DND-41 (cell line): ENCODE measurements around the gene TRH.

Source experiments
- ATAC-seq: fragments of 200-7000 bp; cut with Tn5 transposase; 3 replicates; pipeline ENCODE4 v1.9.1; 2021; ENCODE audit warnings: low read depth; ENCODE audit not compliant: insufficient read depth
- DNase-seq: peaks from one replicate; pipeline ENCODE4 v3.0.0-alpha.2; 2020
- H2AFZ ChIP-seq: 2 replicates; pipeline ENCODE4 v1.6.0; 2012; ENCODE audit warnings: low read depth, low read length
- H3K27ac ChIP-seq: 2 replicates; pipeline ENCODE4 v1.5.1; 2012; ENCODE audit warnings: low read length, inconsistent platforms
- H3K27me3 ChIP-seq: fragments of 200-600 bp; sonication (generic); 2 replicates; pipeline ENCODE4 v1.6.0; 2012; ENCODE audit warnings: low read length, mild to moderate bottlenecking, inconsistent platforms; ENCODE audit not compliant: insufficient read depth, poor library complexity
- H3K36me3 ChIP-seq: 2 replicates; pipeline ENCODE4 v1.5.1; 2012; ENCODE audit warnings: low read length, inconsistent platforms; ENCODE audit not compliant: insufficient read depth
- H3K4me1 ChIP-seq: 2 replicates; pipeline ENCODE4 v1.5.1; 2012; ENCODE audit warnings: mild to moderate bottlenecking, low read length; ENCODE audit not compliant: insufficient read depth
- H3K4me2 ChIP-seq: 2 replicates; pipeline ENCODE4 v1.6.0; 2012; ENCODE audit warnings: mild to moderate bottlenecking, moderate library complexity, low read length, inconsistent platforms; ENCODE audit not compliant: insufficient read depth
- H3K4me3 ChIP-seq, 2 experiments: fragments of 200-600 bp in 1 of 2; shearing (Covaris generic) in 1 of 2; 2 replicates each; pipeline ENCODE4 v1.5.1; 2012 to 2016; ENCODE audit warnings: inconsistent platforms in 2 of 2, low read length in 2 of 2, mild to moderate bottlenecking in 2 of 2, low read depth in 1 of 2, moderate library complexity in 1 of 2
- H3K79me2 ChIP-seq: 2 replicates; pipeline ENCODE4 v1.6.0; 2012; ENCODE audit warnings: low read length, inconsistent platforms; ENCODE audit not compliant: insufficient read depth
- H3K9ac ChIP-seq: 2 replicates; pipeline ENCODE4 v1.6.0; 2012; ENCODE audit warnings: low read depth, mild to moderate bottlenecking, inconsistent platforms, low read length, moderate library complexity
- H3K9me3 ChIP-seq: 2 replicates; pipeline ENCODE4 v1.5.1; 2012; ENCODE audit warnings: low read length, moderate library complexity, mild to moderate bottlenecking, inconsistent platforms; ENCODE audit not compliant: insufficient read depth, severe bottlenecking
- H4K20me1 ChIP-seq: 2 replicates; pipeline ENCODE4 v1.6.0; 2012; ENCODE audit warnings: low read length; ENCODE audit not compliant: insufficient read depth
- CTCF ChIP-seq: IDR thresholded peaks from 2 replicates; pipeline ENCODE4 v1.5.1; 2012; ENCODE audit warnings: borderline replicate concordance, low read length, moderate library complexity, mild to moderate bottlenecking; ENCODE audit not compliant: poor library complexity, severe bottlenecking; ENCODE audit errors: extremely low read depth
- EZH2 ChIP-seq: IDR thresholded peaks from 3 replicates; pipeline ENCODE4 v1.6.1; 2012; ENCODE audit warnings: borderline replicate concordance, low read depth, mild to moderate bottlenecking, moderate library complexity, low read length, inconsistent platforms; ENCODE audit not compliant: severe bottlenecking

Gene TRH

GRCh38 chr3:129965937-129966336, 8.6 kb upstream of the TRH start:
- H3K27ac ChIP-seq = no peak overlapping the region
- peaks cover 2% of the 10 kb centered on the region for H3K27me3 ChIP-seq

GRCh38 chr3:129966876-129967275, 7.6 kb upstream of the TRH start:
- no peak for DNase-seq
- Histone ChIP-seq H2AFZ (no peak overlapping the region), H3K79me2 (no peaks in the 10 kb centered on the region), H3K4me2 (no peak overlapping the region), H3K9me3 (no peaks in the 10 kb centered on the region), H3K9ac (no peak overlapping the region), H3K27ac (no peak overlapping the region), H3K27me3 (peaks cover 2% of the 10 kb centered on the region), H3K4me1 (no peaks in the 10 kb centered on the region), H4K20me1 (no peaks in the 10 kb centered on the region; the same call in 1 of the 2 replicates), H3K36me3 (no peaks in the 10 kb centered on the region), H3K4me3 (no peak overlapping the region)
- ATAC-seq = no peak
- TF ChIP-seq EZH2 = no peak
- TF ChIP-seq CTCF = no peak

More at GRCh38 chr3:129965937-129966336, 8.6 kb upstream of the TRH start:
- TF ChIP-seq CTCF (no peak), EZH2 (no peak)
- no peak overlapping the region for H3K9ac ChIP-seq
- no peaks in the 10 kb centered on the region for H3K79me2 ChIP-seq
- H3K4me2 ChIP-seq = no peak overlapping the region
- no peaks in the 10 kb centered on the region for H3K36me3 ChIP-seq
- H3K4me1 ChIP-seq = no peaks in the 10 kb centered on the region
- DNase-seq (no peak), ATAC-seq (no peak)
- H3K4me3 ChIP-seq = no peak overlapping the region
- no peaks in the 10 kb centered on the region; the same call in 1 of the 2 replicates for H4K20me1 ChIP-seq
- no peak overlapping the region for H2AFZ ChIP-seq
- H3K9me3 ChIP-seq = no peaks in the 10 kb centered on the region

- Histone ChIP-seq H3K4me1 (no peaks in the 10 kb centered on the region), H3K79me2 (no peaks in the 10 kb centered on the region), H3K9me3 (no peaks in the 10 kb centered on the region), H3K27me3 (peaks cover 2% of the 10 kb centered on the region), H3K27ac (no peak overlapping the region), H3K4me2 (no peak overlapping the region), H3K36me3 (no peaks in the 10 kb centered on the region), H3K4me3 (no peak overlapping the region), H4K20me1 (no peaks in the 10 kb centered on the region; the same call in 1 of the 2 replicates), H3K9ac (no peak overlapping the region), H2AFZ (no peak overlapping the region)
- no peak for ATAC-seq
- TF ChIP-seq CTCF (no peak), EZH2 (no peak)
- no peak for DNase-seq
Measured at GRCh38 chr3:129967761-129968160, 6.8 kb upstream of the TRH start.

GRCh38 chr3:129971351-129972052, 3.0 kb upstream of the TRH start:
- peaks cover 2% of the 10 kb centered on the region for H3K27me3 ChIP-seq

More at GRCh38 chr3:129971351-129972052, 3.0 kb upstream of the TRH start:
- Histone ChIP-seq H3K4me3 (no peak overlapping the region), H3K36me3 (no peaks in the 10 kb centered on the region), H3K9me3 (no peaks in the 10 kb centered on the region), H4K20me1 (no peaks in the 10 kb centered on the region), H2AFZ (no peak overlapping the region), H3K9ac (no peak overlapping the region), H3K27ac (no peak overlapping the region), H3K4me1 (no peaks in the 10 kb centered on the region), H3K4me2 (no peak overlapping the region), H3K79me2 (no peaks in the 10 kb centered on the region)
- DNase-seq (no peak), ATAC-seq (no peak)
- TF ChIP-seq CTCF = no peak
- no peak for TF ChIP-seq EZH2
